Left forelimb (tissue), 1 donor: Measurements from ENCODE around the gene DGCR8.

Experiments
- DNase-seq: peaks from one replicate; pipeline ENCODE4 v3.0.0-alpha.2; 2018; ENCODE audit warnings: low spot score

The DGCR8 gene

GRCh38 chr22:20052309-20053259, 27.5 kb upstream of the DGCR8 start:
- DNase-seq, result no peak

DNA sequence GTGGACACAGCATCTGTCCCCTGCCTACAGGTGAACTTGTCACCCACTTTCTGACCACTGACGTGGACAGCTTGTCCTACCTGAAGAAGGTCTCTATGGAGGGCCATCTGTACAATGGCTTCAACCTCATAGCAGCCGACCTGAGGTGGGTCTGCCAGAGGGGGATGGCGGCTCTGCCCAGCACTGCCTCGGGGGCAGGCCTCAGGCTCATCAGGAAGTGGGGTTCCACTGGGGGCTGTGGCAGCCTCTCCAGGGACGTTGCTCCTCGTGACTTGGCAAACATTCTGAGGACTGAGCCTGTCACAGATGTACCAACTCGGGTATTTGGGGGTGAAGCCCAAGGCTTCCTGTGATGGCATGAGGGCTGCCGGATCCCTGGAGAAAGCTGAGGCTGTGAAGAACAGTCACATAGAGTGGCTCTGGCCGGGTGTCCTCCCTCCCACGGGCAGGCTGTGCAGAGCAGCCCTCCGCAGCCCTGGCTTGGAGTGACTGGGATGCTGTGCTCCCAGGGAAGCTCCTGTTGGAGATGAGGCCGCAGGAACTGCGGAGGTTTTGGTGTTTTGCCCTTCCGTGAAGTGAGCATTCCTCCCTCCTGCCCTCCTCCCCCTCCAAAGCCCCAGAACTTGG, 26.5 kb upstream of the DGCR8 start:
- DNase-seq, result no peak

- no peak for DNase-seq
Measured at GRCh38 chr22:20054034-20054427, 26.0 kb upstream of the DGCR8 start.

DNA sequence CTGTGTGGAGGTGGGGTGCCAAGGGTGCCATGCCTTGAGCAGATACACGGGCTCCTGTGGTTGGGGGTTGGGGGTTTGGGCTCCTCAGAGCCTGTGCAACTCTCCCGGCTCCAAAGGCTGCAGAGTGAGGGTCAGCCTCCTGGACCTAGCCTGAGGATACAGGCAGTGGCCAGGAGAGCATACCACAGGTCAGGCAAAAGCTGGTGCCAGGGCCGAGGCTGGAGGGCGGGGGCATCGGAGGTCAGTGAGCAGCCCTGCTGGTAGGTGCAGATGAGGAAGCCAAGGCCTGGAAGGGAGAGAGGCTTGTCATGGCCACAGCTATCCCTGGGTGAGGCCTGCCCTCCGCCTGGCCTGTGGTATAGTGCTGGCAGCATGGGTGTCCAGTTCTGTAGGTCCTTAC, 25.6 kb upstream of the DGCR8 start:
- no peak for DNase-seq

DNA sequence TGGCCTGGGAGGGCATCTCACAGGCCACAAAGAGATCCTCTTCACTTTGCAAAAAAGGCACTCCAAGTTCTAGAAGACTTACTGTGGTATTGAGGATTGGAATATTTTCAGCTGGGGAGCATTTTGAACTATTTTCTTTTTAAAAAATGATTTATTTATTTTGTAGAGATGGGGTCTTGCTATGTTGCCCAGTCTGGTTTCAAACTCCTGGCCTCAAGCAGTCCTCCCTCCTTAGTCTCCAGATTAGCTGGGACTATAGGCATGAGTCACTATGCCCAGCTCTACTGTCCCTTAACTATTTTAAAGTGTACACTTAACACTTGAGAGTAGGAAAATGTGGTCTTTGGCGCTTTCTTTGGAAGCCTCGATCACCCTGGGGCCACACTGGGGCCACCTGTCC, 24.9 kb upstream of the DGCR8 start:
- no peak for DNase-seq

- DNase-seq, result no peak
Measured at GRCh38 chr22:20055654-20056053, 24.4 kb upstream of the DGCR8 start.

DNA sequence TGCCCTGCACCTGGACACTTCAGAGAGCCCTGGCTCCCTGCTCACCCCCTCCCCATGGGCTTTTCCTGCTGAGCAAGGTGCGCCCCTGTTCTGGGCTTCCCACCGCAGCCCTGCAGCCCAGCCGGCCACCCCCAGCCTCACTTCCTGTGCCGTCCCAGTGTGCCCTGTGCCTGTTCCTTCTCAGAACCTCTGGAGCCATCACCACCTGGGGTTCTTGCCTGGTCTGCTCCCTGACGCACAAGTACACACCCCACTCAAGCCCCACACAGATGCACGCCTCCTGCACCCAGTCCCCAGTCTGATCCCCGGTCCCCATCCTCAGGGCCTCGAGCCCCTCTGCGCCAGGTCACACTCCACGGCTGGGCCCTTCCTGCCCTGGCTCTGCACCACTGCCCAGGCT, 23.9 kb upstream of the DGCR8 start:
- no peak for DNase-seq

- DNase-seq, result no peak
Measured at GRCh38 chr22:20056696-20057386, 23.2 kb upstream of the DGCR8 start.

DNA sequence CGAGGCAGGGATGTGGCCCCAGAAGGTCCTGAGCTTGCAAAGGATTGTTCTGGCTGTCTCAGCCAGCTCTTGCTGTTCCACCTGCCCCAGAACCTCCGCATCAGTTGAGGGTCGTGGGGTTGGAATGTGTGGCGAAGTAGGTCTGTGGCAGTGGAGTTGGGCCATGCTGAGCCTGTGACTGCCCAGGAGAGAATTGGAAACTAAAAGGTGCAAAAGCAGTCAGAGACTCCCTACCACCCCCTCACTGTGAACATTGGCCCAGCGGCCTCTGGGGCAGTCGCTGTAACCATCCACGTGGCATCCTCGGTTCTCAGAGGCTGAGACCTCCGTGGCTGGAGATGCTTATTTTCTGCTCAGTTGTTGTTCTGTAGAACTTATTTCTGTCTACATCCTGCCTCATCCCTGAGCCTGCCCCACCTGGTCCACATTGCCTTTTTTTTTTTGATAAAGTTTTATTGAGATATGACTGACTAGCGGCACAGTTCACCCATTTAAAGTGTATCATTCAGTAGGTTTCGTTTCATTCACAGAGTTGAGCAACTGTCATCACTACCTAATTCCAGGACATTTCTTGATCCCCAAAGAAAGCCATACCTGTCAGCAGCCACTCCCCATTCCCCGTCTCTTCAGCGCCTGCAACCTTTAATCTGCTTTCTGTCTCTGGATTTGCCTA, 22.3 kb upstream of the DGCR8 start:
- DNase-seq, result no peak

- no peak for DNase-seq
Measured at GRCh38 chr22:20058989-20059770, 20.9 kb upstream of the DGCR8 start.

DNA sequence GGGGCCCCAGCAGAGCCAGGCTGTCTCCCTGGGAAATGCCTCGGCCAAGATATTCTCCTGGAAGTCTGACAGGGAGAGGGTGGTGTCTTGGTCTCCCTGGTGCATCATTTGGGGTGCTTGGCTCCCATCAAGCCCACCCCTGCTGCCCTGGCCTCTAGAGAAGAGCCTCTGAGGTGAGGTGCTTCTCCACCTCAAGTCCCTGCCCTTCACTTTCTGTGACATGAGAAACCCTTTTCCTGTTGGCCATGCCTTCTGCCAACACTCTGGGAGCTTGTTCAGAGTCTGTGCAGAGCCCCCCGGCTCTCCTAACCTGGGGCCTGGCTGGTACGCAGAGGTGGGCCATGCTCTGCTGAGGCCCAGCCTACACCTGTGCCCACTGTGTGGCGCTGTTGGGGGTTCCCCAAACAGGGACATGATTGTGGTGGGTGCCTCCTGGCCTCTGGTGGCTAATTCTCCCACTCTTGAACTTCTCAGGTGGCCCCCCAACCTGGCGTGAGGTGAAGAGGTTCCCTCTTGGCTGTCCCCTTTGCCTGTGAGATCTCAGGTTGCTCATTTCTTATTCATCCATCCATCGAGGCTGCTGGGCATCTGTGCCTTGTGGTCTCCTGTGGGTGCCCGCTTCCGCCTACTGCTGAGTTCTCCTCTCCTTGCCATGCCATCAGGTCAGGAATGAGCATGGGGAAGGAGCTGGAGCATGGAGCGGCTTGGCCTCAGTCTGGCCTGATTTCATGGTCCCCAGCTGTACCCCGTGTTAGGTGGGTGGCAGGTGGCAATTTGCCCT, 19.2 kb upstream of the DGCR8 start:
- DNase-seq, result no peak

- no peak for DNase-seq
Measured at GRCh38 chr22:20061481-20061861, 18.6 kb upstream of the DGCR8 start.

GRCh38 chr22:20062043-20062765, 17.8 kb upstream of the DGCR8 start:
- no peak for DNase-seq

GRCh38 chr22:20062766-20063083, 17.3 kb upstream of the DGCR8 start:
- no peak for DNase-seq

- no peak for DNase-seq
Measured at GRCh38 chr22:20063271-20064139, 16.5 kb upstream of the DGCR8 start.

- no peak for DNase-seq
Measured at GRCh38 chr22:20064140-20064480, 15.9 kb upstream of the DGCR8 start.

DNA sequence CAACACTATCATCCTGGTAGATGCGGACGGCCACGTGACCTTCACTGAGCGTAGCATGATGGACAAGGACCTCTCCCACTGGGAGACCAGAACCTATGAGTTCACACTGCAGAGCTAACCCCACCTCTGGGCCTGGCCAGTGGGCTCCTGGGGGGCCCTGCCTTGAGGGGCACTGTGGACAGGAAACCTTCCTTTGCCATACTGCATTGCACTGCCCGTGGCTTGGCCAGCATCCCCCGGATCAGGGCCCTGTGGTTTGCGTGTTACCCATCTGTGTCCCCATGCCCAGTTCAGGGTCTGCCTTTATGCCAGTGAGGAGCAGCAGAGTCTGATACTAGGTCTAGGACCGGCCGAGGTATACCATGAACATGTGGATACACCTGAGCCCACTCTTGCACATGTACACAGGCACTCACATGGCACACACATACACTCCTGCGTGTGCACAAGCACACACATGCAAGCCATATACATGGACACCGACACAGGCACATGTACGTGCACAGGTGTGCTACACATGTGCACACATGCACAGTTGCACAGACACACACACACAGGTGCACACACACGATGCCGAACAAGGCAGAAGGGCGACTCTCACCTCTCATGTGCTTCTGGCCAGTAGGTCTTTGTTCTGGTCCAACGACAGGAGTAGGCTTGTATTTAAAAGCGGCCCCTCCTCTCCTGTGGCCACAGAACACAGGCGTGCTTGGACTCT, 15.3 kb upstream of the DGCR8 start:
- DNase-seq, result no peak

GRCh38 chr22:20065896-20066616, 14.0 kb upstream of the DGCR8 start:
- no peak for DNase-seq
